Measurements from ENCODE around the gene GTF2H1.

The GTF2H1 gene

DNA sequence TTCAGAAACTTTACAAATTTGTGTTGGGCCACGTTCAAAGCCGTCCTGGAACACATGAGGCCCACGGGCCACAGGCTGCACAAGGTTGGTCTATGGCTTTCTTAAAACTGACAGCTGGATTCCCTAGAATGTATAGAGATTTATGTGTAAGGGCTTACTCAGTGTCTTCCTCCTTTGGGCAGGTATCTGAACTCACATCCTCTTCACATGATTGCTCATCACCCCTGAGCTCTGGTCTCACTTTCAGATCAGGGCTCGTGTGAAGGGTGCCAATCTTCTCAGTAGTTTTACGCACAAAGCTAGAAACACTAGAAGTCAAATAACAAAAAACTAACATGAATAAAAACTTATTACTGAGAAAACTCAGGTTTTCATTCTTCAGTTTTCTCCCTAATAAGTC lies 27.5 kb upstream of the GTF2H1 start:
- no peak for DNase-seq (ENCODE audit: low spot score)
- TF ChIP-seq, protein P1, sequence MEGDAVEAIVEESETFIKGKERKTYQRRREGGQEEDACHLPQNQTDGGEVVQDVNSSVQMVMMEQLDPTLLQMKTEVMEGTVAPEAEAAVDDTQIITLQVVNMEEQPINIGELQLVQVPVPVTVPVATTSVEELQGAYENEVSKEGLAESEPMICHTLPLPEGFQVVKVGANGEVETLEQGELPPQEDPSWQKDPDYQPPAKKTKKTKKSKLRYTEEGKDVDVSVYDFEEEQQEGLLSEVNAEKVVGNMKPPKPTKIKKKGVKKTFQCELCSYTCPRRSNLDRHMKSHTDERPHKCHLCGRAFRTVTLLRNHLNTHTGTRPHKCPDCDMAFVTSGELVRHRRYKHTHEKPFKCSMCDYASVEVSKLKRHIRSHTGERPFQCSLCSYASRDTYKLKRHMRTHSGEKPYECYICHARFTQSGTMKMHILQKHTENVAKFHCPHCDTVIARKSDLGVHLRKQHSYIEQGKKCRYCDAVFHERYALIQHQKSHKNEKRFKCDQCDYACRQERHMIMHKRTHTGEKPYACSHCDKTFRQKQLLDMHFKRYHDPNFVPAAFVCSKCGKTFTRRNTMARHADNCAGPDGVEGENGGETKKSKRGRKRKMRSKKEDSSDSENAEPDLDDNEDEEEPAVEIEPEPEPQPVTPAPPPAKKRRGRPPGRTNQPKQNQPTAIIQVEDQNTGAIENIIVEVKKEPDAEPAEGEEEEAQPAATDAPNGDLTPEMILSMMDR (IDR thresholded peaks at IDR 0.05; ENCODE audit: extremely low read depth, insufficient read depth, missing control alignments), result no peak
- in situ Hi-C loops (cut with MboI; ENCODE audit: low pct_unique_long_range_greater_than_20kb, low sequenced_read_pairs, unreplicated experiment), result no loop called here

DNA sequence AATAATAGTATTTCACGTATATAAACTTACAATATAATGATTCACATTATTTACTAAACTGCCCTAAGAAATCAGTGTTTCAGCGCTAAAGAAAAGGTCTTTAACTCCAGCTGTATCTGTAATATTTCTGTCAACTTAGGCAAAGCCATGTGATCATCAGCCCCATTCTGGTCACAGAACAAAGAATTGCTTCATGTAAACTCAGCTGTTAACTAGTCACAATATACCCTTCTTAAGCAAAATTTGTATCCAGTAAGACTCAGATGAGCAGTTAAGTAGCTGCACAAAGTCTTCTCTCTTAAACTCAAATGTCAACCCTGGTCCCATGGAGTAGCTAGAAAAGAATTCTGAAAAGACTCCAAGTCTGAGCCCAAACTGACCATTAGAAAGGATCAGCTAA lies 27.1 kb upstream of the GTF2H1 start:
- TF ChIP-seq, protein P1 (IDR thresholded peaks at IDR 0.05; ENCODE audit: extremely low read depth, insufficient read depth, missing control alignments), result no peak
- DNase-seq (ENCODE audit: low spot score), result no peak
- in situ Hi-C loops (cut with MboI; ENCODE audit: low pct_unique_long_range_greater_than_20kb, low sequenced_read_pairs, unreplicated experiment), result no loop called here

DNA sequence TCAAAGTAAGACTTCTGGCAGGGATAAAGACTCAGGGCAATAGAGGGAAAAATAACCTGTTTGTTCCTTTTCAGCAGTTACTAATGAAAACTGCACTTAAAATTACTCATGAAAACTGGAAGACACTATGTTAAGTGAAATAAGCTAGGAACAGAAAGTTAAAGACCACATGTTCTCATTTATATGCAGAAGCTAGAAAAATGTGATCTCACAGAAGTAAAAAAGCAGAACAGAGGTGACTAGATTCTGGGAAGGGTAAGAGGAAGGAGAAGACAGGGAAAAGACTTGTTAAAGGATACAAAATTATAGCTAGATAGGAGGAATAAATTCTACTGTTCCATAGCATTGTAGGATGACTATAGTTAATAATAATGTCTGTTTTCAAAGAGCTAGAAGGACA lies 22.6 kb upstream of the GTF2H1 start:
- TF ChIP-seq, protein P1 (IDR thresholded peaks at IDR 0.05; ENCODE audit: extremely low read depth, insufficient read depth, missing control alignments), result no peak
- in situ Hi-C loops (cut with MboI; ENCODE audit: low pct_unique_long_range_greater_than_20kb, low sequenced_read_pairs, unreplicated experiment), result no loop called here
- no peak for DNase-seq (ENCODE audit: low spot score)

DNA sequence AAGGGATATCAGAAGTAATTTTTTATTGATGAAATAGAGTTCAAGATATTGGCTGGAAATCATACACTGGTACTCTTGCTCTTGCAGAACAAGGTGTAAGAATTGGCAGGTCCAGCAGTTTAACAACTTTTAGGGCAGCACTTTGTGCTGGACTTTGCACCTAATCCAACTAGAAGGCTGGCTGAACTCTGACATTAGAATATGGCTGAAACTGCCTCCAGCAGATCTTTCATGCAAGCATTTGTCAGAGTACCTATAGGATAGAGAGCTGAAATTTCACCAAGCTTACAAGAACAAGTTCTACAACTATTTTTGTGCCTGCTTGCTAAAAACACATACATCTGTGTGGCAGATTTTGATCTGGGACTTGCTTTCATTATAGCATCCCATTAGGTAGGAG lies 17.6 kb upstream of the GTF2H1 start:
- in situ Hi-C loops (cut with MboI; ENCODE audit: low pct_unique_long_range_greater_than_20kb, low sequenced_read_pairs, unreplicated experiment), result no loop called here
- TF ChIP-seq, protein P1 (IDR thresholded peaks at IDR 0.05; ENCODE audit: extremely low read depth, insufficient read depth, missing control alignments), result no peak
- DNase-seq (ENCODE audit: low spot score), result no peak

DNA sequence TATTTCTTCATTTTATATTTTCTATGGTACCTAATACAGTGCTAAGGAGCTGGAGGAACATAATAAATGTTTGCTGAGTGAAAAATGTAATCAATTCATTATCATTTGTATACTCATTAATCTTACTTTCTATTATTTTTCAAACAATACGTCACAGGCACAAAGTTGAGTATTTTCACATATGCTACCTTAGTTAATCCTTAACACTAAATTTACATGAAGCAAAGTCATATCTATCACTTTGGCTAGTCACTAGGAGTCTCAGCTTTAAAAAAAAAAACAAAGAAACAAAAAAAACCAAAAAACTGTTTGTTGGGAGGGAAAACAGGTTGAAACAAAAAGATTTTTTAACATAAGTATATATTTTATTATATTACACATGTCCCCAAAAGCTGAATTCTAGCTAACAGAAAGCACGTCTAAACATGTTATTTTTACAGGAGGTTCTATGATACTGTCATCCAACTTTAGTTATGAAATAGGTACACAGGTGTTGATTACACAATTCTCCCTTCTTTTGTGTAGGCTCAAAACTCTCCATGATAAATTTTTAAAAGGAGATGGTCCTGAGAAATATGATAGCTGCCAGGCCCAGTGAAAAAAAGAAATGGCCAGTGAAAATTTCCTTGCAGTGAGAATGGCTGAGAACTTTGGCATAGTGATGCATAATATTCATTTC lies 14.8 kb upstream of the GTF2H1 start:
- DNase-seq (ENCODE audit: low spot score), result no peak
- TF ChIP-seq, protein P1 (IDR thresholded peaks at IDR 0.05; ENCODE audit: extremely low read depth, insufficient read depth, missing control alignments), result no peak
- in situ Hi-C loops (cut with MboI; ENCODE audit: low pct_unique_long_range_greater_than_20kb, low sequenced_read_pairs, unreplicated experiment), result no loop called here

DNA sequence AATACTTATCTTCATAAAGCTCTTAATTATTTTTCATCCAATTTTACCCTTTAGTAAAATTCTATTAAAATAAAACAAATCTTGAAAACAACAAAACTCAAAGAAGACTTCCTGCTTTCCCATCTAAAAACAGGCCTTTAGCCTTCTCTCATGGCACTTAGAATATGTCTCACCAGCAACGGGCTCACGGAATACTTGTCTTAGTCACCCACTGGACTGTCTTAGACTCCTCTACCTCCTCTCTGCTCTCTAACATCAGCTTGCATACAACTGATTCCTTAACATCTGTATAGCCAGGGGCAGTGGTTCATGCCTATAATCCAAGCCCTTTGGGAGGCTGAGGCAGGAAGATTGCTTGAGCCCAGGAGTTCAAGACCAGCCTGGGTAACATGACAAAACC lies 14.1 kb upstream of the GTF2H1 start:
- in situ Hi-C loops (cut with MboI; ENCODE audit: low pct_unique_long_range_greater_than_20kb, low sequenced_read_pairs, unreplicated experiment), result no loop called here
- TF ChIP-seq, protein P1 (IDR thresholded peaks at IDR 0.05; ENCODE audit: extremely low read depth, insufficient read depth, missing control alignments), result no peak

More for the DNA sequence above, 14.1 kb upstream of the GTF2H1 start:
- no peak for DNase-seq (ENCODE audit: low spot score)

Data from GM13977 (cell line).